T1000 (cell line): ENCODE measurements around the gene OVCH1.

ENCODE experiments used
- DNase-seq: peaks from one replicate; lab custom pipeline; 2025; ENCODE audit warnings: mixed read lengths; lab: John Stamatoyannopoulos, UW

OVCH1 gene, protein sequence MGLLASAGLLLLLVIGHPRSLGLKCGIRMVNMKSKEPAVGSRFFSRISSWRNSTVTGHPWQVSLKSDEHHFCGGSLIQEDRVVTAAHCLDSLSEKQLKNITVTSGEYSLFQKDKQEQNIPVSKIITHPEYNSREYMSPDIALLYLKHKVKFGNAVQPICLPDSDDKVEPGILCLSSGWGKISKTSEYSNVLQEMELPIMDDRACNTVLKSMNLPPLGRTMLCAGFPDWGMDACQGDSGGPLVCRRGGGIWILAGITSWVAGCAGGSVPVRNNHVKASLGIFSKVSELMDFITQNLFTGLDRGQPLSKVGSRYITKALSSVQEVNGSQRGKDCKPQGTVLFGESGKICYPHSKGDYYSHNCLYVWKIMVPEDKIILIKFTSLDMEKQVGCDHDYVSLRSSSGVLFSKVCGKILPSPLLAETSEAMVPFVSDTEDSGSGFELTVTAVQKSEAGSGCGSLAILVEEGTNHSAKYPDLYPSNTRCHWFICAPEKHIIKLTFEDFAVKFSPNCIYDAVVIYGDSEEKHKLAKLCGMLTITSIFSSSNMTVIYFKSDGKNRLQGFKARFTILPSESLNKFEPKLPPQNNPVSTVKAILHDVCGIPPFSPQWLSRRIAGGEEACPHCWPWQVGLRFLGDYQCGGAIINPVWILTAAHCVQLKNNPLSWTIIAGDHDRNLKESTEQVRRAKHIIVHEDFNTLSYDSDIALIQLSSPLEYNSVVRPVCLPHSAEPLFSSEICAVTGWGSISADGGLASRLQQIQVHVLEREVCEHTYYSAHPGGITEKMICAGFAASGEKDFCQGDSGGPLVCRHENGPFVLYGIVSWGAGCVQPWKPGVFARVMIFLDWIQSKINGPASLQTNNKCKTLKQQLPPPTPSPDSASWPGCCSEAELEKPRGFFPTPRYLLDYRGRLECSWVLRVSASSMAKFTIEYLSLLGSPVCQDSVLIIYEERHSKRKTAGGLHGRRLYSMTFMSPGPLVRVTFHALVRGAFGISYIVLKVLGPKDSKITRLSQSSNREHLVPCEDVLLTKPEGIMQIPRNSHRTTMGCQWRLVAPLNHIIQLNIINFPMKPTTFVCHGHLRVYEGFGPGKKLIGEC

DNA sequence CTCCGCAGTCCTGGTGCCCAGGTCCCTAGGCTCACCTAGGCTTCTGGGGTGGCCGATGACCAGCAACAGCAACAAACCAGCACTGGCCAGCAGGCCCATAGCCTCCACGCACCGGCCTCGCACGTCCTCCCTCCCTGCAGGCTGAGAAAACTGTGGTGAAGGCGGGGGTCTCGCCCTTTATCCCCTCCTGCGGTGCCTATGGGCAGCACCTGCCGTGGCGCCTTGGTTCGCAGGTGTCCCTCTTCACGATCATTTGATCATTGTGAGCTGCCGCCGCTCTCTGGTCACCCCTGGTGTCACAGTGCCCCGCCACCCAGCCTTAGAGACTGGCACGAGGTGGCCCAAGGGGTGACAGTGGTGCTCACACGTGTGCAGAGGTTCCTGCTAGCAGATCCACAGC is at the start of gene OVCH1:
TSS of gene OVCH1 (minus strand) at position 99 of the 400 bp plus-strand sequence. CDS start at position 99, 0 bp downstream.
- DNase-seq, result no peak

DNA sequence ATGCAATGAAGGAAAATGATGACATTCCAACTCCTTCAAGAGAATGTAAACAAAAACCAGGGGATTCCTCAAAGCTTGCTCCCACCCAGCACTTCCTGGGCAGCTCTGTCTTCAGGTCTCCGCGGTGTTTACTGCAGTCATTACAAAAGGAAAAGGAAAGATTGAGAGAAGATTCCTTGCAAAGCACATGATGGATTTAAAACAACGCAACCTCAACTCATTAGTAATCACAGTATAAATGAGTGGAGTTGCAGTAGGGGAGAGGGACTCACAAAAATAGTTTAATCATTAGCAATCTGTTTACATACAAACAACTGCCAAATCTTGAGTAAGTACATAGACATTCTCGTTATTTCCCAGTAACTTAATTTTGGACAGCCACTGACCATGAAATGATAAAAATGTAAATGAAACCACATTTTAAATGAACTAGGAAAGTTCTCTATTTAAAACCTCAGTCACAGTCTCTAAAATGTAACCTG is 49.7 kb upstream of the OVCH1 start:
- peak; percentile 23 for DNase-seq

DNA sequence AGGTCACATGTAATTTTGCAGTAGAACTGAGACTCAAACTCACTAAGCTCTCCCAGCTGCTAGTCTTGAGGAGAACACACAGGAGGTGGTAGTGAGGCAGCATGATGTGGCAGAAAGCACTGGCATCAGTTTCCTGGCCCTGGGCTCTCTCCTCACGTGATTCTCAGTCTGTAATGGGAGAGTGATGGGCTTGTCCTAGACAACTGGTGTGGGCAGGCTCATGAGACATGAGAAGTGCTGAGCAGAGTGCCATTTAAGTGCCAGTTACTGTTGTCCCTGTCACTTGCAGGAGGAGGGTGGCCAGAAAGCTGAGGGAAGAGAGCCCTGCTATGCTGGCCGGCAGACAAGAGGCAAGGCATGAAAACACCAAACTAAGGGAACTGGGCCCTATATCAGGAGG is 48.5 kb upstream of the OVCH1 start:
- no peak for DNase-seq

DNA sequence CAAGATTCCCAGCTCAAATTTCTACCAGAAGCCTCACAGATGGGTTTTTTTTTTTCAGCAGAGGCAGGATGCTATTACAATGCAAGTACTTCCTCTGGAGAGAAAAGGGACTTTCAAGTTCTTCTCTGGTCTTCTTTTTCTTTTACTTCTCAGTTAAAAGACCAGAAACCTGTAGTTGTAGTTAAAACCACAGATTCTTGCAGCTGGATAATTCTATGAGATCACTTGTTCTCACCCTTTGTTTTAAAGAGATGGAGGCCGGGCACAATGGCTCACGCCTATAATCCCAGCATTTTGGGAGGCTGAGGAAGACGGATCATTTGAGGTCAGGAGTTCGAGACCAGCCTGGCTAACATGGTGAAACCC is 47.6 kb upstream of the OVCH1 start:
- DNase-seq, result no peak

DNA sequence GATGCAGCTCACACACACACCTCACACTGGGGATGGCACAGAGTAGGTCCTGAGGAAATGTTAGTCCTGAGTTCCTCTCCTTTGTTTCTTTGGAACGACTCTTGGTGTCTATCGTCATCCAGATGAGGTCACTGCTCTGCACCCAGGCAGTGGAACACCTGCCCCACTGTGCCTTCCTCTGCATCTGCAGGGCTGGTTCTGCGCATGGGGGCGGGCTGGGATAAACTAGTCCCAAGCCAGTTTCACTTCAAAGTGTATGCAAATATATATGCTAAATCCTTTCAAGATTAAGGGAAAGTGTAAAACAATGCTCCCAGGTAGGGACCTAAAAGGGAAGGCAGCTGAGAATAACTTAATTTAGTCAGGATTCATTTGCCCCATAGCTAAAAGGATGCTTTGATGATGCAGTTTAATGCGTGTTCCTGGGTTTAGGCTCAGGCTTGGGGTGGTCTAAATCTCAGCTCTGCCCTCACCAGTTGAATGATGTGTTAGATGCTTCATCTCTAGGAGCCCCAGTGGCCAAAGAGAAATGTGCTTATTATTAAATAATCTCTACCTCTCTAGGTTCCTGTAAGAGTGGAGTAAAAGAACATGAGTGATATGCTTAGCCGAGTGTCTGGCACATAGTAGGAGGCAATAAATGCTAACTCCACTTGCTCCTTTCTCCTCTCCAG is 47.1 kb upstream of the OVCH1 start:
- DNase-seq, result no peak

DNA sequence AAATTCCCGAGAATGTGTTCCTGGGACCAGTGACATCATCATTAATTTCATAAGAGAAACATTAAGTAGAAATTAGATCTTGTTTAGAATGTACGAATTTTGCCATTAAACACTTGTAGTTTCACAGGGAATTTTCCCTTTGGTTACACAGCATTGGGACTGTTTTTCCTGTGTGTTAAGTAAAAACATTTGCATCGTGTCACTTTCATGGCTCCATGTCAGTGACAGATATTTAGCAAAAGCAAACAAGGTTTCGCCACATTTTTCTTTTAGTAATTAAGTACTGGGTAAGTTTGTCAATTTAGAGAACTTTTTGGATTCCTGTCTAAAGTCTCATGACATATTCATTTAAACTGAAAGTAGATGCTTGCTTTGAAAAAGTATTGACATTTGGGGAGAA is 45.5 kb upstream of the OVCH1 start:
- DNase-seq, result no peak

DNA sequence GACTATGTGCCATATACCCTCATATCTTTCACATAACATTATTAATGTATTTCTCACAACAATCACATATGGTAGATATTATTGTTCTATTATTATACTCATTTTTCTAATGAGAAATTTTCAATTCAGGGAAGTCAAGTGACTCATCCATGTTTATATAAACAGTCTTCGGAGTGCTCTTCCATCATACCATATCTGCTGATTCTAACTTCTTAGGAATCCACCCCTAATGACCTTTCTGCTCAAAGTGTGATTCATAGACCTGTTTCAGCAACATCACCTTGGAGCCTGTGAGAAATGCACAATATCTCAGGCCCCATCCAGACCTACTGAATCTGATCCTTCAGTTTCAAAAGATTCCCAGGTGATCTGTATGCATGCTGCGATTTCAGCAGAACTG is 39.8 kb upstream of the OVCH1 start:
- no peak for DNase-seq

DNA sequence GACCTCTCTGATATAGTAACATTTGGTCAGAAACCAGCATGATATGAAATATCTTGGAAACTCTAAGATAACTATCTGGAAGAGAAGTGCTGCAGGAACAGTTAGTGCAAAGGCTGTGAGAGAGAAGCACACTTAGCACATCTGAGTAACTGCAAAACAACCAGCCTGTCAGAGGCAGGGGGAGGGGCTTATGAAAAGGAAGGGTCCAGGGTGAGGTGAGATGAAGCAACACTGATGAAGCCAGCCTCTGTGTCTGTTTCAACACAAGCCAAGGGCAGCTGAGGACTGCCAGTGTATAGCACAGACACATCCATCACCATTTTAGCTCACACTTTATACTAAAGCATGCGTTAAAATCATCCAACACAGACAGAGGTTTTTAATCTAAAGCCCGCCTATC is 37.4 kb upstream of the OVCH1 start:
- no peak for DNase-seq

DNA sequence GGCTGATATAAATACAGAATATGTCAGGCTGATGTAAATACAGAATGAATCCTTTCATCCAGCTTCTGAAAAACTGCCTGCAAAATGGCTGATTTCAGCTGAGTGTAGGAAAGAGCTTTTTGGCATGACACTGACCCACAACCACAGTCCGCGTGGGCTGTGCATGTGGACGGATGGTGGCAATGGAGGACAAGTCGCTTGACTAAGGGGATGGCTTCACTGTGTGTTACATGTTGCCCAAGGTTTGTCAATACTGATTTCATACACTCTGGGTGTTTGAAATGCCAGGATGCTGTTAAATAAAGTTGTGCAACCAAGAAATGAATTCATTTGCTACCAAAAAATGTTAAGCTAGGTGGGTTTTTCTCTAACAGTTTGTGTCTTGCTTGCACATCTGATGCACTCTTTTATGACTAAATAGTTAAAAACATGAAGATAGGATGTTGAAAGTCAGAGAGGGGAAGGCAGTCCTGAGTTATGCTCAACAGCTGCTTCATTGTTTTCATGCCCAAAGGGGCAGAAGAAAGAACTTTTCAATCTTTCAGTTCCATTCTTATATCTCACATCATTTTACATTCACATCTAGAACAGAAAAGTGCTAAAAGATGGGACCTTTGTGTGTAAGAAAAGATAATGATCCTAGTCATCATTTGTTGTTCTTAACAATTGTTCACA is 36.5 kb upstream of the OVCH1 start:
- DNase-seq, result no peak

DNA sequence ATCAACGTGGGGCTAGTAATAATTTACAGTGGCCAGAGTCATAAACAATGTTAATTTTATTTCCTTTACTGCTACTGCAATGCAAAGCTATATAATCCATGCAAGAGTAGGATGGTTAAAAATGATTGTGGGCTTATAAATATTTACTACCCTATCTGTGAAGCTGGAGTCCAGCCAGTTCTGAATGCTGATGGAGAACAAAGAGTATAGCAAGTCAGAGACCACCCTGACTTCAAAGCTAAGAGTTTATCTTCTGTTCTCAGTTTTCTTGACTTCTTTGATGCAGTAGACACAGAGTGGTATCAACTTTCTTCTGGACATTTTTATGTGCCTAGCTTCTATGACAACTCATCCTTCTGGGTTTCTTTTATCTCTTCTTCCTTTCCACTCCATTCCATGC is 34.0 kb upstream of the OVCH1 start:
- no peak for DNase-seq

DNA sequence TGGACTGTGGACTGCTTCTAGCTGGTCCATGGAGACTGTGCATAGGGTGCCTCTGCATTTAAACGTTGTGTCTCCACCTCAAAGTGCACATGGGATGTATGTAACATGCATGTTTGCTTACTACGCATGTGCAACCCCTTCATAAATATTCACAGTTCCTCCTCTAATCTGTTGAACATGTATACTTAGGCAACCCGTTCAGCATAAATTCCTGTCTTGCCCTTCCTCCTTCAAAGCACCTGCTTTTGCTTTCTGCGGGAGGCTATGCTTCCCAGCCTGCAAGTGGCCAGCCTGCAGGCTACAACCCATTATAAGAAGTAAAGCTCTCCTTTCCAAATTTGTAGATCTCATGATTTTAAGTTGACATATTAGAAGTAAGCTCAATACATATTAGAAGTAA is 33.0 kb upstream of the OVCH1 start:
- no peak for DNase-seq

DNA sequence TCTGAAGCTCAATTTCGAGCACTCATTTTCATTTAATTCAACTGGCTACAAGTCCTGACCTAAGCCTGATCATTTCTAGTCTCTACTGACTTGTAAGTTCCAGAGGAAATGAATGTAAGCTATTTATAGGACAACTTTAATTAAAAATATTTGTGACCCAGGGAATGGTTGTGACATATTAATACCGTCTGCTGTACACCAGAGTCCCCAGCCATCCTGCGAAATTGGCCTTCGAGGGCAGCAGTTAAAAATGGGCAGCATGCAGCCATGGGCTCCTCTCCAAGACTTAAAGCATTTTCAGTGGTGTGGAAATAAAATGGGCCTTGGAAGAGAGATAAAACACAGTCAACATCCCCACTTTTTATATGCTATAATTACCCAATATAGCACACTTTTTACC is 30.7 kb upstream of the OVCH1 start:
- DNase-seq, result no peak

DNA sequence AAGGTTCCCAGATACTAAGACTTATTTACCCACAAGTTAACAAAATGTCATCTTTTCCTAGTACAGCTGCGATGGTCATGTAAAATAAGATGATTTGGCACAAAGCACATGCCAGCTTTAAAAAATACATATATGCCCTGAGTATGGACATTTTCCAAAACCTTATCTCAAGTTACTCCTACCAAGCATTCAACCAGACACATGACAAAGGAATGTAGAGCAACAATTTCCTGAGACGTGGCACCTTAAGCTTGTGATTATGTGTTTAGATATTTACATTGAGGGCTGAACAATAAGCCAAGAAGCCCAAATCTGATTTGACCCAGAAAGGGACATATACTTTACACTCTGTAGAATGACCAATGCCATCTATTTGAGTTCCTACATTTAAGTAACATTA is 24.5 kb upstream of the OVCH1 start:
- no peak for DNase-seq

DNA sequence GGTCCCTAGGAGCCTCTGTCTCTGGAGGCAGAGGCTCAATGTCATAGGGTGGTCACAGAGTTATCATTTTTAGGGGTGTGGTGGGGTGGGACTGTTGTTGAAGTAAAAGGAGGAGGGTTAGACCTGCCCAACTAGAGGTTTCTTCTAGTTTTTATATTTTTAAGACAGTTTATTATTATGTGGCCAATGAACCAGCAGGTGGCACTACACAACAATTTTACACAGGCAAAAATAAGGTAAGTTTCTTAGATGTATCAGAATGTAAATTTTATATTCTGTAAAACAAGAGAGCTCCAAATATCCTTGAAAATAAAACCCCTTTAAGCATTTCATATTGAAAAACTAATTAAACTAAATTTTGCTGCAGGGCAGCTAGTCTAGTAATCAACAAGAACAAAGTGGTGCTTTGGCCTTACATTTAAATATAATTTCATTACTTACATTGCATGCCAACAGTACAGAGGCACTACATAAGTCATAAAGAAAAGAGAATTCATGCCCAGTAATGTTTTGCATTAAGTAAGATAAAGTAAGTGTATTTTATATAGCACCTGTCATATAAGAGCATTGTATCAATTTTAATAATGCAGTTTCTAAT is 22.2 kb upstream of the OVCH1 start:
- DNase-seq, result no peak

DNA sequence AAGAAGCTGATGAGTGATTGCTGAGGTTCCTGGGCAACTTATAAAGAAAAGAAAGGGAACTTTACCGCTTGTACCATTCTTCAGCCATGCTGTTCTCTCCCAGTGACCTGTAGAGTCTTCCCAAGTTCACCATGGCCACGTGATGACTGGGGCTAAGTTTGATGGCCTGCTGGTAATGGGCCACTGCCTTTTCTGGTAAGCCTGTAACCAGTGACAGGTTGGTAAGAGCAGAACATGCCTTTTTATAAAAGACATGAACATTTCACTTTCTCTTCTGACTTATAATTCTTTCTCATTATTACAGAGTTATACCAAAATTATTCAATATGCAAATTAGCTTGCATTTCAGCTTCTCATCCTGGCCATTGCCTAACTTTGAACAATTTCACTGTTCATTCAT is 20.9 kb upstream of the OVCH1 start:
- no peak for DNase-seq

DNA sequence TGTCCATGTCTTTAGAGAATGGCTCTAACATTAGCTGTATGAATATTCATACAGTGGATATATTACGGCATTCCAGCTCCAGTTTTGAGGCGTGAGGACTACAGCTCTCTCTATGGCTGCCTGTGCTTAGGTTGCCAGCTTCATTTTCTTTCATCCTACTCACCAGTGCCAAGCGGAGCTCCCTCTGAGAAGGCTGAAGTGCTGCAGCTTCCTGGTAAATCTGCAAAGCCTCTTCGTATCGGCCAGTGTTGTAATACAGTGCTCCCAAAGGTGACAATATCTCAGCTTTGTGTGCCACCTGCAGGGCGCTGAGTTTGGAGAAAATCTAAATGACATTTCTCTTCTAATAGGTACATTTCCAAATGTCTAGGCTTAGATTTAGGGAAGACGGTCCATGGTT is 19.8 kb upstream of the OVCH1 start:
- DNase-seq, result no peak

DNA sequence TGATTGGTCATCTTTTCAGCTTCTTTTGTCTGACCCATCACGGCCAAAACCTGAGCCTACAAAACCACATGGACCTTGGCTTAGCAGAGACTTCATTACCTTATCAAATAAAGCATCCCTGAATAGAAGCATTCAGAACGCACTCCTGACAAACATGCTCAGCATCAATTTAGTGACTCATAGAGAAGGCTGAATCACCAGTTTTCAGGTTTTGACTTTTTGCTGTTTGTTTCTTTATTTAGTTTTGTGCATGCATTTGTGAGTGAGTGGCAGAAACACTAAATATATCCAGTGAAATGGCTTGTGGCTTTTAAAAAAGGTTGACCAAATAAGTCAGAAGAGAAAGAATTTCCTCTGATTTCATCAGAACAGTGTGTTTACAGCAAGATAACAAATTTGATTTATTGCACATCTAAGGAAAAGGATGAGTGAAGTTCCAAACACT is 19.0 kb upstream of the OVCH1 start:
- no peak for DNase-seq

DNA sequence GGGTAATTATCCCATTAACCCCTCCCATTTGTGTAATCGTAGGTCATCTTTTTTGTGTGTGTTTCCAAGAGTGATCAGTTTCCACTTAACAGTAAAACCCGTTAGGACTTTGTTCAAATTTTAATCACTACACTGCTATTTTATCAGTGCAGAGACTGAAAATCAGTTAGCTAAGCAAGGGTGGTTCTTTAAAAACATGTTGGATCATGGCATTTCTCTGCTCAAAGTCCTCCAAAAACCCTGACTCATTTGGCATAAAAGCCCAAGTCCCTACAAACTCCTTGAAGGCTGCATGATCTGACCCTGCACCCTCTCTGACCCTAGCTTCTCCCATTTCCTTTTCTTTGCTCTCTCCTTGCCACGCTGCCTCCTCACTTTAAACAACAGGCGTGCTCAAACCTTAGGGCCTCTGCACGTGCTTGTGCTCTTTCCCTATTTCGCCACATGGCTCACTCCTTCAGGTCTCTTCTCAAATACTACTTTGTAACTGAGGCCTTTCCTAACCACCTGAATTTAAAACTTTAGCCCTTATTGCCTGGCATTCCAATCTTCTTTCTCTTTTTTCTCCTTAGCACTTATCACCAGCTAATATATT is 13.2 kb upstream of the OVCH1 start:
- no peak for DNase-seq

DNA sequence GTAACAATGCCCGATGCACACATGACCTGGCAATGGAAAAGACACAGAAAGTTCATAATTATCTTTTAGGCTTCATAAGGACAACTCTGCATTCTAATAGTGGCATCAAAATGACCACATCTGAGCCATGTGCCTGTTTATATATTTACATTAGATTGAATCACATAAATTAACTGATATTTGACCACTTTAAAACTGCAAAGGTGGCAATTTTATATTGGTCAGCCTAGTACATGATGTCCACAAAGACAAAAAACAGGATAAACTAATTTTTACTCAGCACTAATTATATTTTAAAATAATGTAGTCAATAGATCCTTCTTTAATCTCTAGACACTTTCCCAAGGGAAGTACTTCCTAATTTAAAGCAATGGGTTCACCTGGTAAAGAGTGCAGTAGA is 12.0 kb upstream of the OVCH1 start:
- DNase-seq, result no peak

DNA sequence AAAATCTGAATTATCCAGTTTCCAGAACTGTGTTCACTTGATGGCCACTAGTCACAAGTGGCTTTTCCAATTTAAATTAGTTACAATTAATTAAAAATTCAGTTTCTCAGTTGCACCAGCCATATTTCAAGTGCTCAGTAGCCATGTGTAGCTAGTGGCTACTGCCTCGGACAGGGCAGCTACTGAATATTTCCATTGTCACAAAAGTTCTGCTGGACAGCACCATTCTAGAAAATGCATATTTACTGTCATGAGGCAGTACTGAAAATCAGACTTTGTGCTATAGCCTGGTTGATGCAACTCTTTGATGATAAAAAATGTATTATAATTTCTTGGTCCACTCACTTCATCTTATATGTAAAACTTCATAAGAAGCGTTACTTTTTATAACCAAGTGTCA is 11.5 kb upstream of the OVCH1 start:
- DNase-seq, result no peak

DNA sequence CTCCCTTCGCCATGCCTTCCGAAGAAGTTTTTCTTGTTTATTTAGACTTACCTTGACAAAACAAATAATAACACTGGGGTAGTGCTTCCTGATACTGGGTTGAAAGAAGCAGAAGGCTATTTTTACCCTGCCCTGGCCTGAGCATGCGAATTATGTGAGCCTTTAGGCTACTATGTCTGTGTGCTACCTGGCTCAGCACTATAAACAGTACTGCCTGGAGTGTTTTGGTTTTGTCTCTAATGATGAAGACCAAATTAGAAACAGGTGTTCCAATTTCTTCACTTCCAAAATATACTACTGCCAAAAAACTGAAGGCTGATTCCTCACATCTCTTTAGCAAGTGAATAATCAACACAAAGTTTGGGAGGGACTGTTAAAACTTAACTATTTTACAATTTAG is 7.6 kb upstream of the OVCH1 start:
- no peak for DNase-seq
